CD1c-positive myeloid dendritic cell (primary cell): ENCODE data around the gene GMNC.
"Not testable (repeated sequence)": the region's sequence is repeated elsewhere in the genome, so short reads cannot be mapped to it uniquely, and the experiment has no call there.

Experiments used
- DNase-seq: peaks from one replicate; pipeline ENCODE4 v3.0.0-alpha.2; 2016; ENCODE audit errors: extremely low spot score

GMNC gene, protein sequence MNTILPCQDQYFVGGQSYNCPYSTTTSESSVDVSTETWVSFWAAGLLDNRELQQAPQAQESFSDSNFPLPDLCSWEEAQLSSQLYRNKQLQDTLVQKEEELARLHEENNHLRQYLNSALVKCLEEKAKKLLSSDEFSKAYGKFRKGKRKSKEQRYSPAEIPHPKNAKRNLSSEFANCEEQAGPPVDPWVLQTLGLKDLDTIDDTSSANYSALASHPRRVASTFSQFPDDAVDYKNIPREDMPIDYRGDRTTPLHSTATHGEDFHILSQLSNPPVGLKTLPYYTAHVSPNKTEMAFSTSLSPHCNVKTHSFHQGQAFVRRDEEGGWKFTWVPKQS

DNA sequence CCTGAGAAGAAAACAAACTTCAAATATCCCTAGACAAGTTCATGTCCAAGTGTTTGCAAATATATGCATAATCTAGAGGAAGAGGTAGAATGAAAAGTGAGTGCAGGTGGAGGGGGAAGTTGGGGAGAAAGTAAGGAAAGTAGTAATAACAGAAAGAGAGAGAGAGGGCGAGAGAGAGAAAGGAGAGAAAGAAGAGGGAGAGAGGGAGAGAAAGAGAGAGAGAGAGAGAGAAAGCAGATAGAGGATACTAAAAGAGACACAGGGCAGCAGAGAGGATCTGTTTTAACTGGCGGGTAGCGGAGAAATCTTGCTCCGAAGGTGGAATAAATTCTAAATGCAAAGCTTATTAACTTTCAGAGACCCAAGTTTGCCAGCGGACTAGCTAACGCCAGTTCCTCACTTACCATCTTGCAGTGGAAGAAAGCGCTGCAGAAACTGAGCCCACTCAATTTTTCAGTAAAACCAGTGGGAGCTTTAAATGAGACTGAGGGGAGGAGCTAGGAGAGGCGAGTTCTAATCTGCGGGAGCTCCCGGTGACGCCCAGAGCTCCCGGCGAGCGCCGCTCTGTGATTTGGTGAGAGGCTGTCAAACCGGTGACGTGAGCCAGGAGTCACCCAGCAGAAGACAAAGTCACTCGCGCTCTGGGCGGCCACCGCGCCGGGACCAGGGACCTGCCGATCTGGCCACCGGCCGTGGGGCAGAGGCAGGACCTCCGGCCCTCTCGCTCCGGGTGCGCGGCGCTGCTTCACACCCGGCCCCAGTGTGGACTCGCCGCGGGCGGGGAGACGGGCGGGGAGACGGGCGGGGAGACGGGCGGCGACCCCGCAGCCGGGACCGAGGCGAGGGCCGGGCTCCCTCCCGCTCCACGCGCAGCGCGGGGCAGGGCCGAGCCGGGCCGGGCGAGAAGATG lies at the start of gene GMNC:
Gene GMNC (minus strand): TSS at position 486 of the 910 bp plus-strand sequence. CDS start 79 bp downstream, at position 407.
- peak; percentile 76 for DNase-seq

DNA sequence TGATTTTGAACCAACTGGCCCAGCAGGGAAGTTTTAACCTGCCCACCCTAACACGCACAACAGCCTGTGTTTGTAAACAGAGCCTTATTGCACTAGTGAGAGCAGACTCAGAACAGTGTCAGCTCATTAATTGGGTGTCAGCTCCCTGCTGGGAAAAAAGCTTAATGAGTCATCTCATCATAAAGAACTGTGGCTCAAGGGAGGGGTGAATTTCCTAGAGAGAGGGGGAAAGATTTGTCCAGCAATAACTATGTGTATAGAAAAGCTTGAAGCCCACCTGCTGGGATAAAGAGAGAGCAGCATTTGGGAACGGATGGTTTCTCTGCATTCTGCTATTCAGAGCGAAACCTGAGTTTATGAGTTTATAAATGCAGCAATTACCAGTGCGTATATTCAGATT lies 48.9 kb upstream of the GMNC start:
- no peak for DNase-seq

DNA sequence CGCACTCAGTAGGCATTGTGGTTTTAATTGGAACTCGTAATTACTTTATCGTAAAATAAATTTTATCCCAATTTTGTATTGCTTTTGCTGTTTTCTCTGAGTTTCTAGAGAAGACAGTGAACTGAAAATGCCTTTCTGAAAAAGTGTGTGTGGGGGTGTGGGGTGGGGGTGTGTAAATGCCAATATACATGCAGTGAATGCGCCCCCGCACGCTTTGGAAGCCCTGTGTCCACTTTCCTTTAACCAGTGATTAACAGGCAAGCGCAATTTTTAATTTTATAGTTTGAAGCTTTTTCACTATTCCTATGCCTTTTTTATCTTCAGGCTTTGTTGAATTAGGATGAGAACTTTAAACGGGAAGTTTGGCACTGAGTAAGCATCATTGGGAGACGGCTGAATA lies 47.4 kb upstream of the GMNC start:
- no peak for DNase-seq

DNA sequence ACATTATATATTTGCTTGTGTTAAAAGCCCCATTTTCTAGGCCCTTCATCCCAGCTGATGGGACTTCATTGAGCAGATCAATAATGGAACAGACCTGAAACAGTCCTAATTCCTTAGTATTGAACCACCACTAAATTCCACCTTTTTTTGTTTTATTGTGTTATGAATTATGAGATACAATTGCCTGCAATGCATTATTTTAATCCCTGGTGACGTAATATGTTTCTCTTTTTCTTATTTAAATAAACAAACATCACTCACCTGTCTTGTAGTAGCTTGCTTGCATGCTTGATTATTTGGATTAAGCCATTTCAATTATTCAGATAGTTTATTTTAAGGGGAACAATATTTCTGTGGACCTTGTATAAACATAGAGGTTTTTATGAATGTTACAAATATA lies 40.7 kb upstream of the GMNC start:
- DNase-seq: no peak

DNA sequence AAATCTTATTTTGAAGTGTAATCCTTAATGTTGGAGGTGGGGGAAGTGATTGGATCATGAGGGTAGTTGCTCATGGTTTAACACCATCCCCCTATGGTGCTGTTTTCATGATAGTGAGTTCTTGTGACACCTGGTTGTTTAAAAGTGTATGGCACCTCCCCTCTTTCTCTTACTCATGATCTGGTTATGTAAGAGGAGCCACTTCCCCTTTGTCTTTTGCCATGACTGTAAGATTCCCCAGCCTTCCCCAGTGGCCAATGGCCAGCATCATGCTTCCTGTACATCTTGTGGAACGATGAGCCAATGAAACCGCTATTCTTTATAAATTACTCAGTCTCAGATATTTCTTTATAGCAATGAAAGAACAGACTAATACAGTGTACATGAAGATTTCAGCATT lies 39.8 kb upstream of the GMNC start:
- peak; percentile 4 for DNase-seq

DNA sequence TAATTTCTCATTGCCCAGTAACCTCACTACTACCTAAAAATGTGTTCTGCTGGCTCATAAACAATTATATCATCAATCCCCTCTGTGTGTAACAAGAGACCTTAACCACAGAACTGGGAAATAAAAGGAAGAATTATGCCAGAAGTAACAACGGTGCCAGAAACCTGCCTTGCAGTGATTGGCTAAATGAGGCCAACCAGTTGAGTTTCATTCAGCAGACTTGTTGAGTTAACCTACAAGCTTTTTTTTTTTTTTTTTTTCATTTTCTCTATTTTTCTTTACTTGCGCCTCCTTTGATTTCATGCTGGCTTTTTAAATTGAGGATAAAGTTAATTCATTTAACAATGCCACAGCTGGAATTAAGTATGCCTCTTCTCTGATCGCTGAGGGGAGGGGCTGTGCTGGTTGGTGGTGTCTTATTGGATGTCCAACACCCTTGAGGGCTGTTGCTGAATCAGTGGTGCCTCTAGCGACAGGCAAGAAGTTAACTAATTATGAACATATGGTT lies 30.0 kb upstream of the GMNC start:
- DNase-seq: no peak

DNA sequence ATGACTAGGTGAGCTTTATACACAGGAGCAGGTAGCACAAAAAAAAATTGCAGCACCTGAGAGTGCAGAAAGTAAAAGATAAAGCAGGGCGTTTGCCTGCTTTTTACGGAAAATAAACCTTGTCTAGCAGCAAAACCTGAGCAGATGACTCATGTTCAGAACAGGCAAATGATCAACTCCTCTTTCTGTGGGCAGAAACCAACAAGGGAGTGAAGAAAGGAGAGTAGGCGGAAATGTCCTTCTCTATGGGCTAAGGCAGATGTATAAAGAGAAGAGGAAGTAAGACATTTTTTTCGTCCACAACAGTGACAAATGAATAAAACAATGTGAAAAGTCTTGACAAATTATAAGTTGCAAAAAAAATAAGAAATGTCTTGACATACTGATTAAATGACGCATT lies 24.5 kb upstream of the GMNC start:
- peak; percentile 15 for DNase-seq

DNA sequence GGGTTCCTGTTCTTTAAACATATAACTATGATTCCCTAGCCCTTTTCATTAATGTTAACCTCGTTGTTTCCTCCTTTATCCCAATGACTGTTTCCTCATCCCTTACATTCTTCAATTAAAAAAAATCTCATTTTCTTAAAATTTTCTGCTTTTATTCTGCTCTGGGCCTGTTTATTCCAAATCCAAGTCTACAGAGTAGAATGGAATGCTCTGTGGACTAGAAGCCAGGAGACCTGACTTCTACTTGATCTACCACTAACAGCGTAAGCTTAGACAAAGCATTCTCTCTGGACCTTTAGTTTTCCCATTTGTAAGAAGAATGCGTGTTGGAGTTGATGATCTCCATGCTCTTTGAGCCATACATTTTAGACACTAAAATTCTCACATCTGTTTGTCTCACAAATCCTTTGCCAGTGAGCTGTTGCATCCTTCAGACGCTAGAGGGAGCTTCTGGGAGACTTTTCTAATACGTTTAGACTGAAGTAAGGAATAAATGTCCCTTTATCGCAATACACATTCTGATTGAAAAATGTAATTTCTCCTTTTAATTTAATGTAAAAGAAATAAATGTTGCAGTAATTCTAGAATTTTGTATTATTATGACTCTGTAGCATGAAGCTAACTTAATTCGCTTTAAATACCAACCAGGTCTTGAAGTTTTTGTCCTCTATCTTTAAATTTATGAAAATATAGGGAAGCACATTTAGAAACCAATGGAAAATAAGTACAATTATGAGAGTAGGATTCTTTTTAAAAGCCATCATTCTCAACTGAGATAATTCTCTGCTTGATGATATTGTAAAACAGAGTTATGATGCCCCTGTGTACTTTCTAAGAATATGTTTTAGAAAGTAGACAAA lies 21.7 kb upstream of the GMNC start:
- DNase-seq: peak; percentile 50

DNA sequence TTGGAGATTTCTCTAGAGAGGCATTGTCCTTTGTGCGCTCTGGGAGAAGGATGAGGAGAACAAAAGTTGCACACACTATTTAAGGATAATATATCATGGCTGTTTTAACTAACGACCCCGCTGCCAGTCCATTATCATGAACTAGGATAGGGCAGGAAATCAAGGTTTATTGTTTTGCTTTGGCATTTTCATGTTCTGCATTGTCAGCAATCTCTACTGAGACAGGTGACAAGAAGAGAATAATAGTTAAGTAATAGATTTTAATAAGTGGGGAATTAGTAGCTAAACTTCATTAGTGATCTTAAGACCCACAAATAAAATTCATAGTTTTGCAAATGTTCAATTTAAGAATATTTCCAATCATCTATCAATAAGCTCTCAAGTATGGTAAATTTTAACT lies 20.6 kb upstream of the GMNC start:
- no peak for DNase-seq

DNA sequence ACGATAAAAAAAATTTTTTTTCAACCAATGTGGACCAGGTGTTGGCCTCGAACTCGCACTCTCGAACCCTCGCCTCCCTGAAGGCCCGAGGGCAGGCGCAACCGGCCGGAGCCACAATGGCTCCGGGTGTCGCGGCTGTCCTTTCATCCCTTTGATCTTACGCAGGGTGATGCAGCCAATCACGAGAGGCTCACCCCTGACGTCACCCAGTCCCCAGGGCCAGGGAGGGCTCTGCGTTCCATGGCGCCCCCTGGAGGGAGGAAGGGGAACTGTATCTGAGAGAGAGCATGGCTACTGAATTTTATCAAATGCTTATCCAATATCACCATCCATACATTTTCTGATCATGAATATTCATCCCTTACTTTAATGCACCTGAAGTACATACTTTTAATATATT lies 15.4 kb upstream of the GMNC start:
- DNase-seq: peak; percentile 5

DNA sequence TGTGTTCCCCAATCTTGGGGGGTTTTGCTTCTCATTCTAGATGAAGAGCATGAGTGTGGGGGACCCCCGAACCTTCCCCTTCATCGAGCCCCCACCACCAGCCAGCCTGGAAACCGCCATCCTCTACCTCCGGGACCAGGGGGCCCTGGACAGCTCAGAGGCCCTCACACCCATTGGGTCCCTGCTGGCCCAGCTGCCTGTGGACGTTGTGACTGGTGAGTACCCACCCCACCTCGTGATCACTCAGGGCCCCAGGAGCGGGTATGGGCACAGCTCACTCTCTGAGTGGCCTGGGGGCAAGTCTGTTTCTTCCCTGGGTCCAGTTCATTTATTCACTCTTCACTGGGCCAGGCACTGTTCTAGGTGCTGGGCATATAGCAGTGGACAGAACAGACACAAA lies 13.9 kb upstream of the GMNC start:
- not testable (repeated sequence) for DNase-seq

DNA sequence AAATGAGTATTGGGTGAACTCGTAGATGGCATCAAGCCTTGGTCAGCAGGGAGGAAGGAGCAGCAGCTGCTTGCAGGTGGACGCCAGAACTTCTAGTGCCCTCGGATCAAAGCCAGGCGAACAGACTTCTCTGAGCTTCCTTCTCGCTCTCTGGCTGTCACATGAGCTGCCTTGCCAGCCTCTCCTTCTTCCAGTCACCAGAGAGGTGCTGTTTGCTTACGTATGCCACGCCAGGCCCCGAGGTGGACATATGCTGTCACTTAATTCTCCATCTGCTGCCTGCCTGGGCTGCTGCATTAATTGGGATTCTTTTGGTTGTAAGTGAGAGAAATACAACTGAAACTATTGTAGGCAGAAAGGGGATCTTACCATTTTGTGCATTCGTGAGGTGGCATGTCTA lies 12.6 kb upstream of the GMNC start:
- DNase-seq: not testable (repeated sequence)

DNA sequence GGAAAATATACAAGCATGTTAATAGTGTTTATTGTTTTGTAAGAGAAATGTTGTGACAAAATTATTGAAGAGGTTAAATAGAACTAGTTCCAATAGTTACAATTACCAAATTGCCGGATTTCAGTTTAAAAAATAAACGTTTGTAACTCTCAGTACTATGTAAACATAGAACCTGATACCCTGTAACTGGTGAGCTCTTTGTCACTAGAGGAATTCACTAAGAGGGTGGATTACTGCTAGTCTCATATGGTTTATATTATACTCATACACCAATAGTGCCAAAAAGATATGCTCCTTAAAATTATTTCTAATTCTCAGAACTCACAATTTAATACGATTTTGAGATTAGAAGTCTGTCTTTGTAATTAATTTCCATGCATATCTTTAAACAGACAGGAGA lies 7.6 kb upstream of the GMNC start:
- no peak for DNase-seq

DNA sequence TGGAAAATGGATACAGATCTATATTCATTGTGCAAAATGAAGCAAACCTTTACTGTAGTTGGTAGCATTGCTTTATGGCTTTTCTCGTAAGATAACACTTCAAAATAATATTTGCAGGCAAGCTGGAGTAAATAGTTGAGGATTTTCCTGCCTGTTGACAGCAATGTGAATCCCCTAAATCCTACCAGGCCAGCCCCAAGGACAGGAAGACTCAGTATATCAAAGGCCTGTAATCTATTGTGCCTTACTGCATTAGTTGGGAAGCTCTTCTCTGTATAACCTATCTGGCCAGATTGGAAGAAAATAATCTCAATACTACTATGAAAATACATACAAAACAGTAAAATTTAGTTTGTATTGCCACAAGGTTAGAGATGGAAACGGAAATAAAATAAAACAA lies 4.6 kb upstream of the GMNC start:
- no peak for DNase-seq

DNA sequence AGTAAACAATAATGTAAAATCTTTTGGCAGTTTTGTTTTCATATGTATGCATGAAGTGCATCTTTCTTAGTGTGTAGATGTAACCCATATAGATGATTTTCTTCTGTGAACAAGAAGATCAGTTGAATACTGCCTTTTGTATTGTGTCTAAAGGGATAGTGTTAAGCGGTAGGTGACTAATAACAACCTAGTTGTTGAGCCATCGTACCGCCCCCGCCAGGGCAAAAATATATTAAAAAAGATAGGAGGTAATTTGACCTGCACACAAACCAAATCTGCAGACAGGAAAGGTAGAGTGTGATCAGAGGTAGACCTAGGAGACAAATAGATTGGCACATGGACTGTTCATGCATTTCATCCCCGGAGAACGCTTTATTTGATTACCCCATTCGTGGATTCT lies 3.3 kb upstream of the GMNC start:
- DNase-seq: no peak

DNA sequence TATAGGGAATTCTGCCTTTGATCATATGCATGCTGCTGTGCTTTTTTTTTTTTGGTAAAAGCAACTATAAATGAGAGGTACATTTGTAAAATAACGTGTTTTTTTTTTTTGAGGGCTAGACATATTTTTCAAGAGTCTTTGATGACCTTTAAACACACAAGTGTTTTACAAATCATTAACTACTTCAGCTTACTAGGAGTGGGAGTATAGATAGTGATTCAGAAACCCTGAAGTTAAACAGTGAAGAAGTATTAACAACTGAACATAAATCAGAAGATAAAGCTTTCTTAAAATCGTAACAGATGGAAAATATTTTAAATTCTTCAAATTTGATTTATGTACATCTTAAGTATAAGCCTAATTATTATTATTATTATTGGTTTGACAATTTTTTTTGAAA lies 2.9 kb upstream of the GMNC start:
- no peak for DNase-seq

DNA sequence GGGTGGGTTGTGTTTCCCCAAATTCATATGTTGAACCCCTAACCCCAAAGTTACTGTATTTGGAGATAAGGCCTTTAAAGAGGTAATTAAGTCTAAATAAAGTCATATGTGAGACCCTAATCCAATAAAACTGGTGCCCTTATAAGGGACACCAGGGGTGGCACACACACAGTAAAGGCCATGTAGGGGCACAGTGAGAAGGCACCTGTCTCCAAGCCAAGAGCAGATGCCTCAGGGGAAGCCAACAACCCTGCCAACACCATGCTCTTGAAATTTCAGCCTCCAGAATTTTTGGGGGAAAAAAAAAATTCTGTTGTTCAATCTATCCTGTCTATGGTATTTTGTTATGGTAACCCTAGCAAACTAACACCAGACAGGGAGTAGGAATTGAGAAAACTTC lies 1.5 kb upstream of the GMNC start:
- no peak for DNase-seq

DNA sequence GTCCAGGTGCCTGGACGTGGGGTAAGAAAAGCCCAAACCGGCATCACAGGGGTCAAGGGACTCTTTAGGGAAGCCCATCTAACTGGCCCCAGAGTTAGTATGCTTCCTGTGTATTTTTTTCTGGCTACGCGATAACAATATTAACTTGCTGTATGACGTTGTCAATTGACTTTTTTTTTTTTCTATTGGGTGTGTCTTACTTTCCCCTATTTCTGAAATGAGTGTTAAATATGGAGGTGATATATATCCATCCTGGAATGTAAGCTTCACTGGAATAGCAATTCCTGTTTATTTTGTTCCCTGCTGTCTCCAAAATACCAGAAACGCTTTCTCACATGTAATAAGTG lies 598 bp upstream of the GMNC start:
- DNase-seq: no peak

DNA sequence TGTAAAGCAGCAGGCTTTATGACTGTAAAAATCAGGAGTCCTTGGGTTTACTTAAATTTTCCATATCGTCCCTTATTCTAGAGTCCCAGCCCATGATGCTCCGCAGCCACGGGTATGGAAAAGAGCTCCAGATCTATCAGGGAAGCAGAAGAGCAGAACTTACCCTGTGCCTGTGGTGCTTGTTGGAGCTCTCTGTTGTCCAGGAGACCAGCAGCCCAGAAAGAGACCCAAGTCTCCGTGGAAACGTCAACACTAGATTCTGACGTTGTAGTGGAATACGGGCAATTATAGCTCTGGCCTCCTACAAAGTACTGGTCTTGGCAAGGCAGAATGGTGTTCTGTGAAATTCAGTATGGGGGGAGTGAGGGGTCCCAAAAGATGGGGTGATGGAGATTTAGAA lies 2.0 kb downstream of the GMNC start:
- DNase-seq: no peak

DNA sequence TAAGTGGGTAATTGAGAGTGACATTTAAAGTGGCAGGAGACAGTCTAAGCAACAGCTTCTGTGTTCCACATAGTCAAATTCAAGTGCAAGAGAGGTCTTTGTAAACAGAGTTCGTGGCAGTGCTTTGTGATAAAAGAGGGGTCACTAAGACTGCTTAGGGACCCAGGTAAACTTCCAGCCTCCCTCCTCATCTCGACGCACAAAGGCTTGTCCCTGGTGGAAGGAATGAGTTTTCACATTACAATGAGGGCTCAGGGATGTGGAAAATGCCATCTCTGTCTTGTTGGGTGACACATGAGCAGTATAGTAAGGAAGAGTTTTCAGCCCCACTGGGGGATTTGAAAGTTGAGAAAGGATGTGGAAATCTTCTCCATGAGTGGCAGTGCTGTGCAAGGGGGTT lies 7.3 kb downstream of the GMNC start:
- DNase-seq: no peak

DNA sequence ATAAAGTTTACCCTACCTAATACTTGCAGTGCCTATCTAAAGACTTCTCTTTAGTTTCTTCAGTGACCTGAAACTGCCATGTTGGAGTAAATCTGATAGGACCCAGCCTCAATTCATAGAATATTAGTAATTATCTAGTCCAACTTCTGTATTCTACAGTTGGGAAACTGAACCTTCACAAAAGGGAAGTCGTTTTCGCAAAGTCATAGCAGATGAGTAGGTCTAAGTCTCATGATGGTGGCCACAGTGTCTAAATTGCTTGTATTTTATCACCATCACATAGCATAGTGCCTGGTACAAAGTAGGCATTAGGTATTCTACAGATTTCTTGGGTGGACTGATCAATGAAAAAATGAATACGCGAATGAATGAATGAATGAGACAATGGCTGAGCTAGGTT lies 8.4 kb downstream of the GMNC start:
- peak; percentile 68 for DNase-seq

DNA sequence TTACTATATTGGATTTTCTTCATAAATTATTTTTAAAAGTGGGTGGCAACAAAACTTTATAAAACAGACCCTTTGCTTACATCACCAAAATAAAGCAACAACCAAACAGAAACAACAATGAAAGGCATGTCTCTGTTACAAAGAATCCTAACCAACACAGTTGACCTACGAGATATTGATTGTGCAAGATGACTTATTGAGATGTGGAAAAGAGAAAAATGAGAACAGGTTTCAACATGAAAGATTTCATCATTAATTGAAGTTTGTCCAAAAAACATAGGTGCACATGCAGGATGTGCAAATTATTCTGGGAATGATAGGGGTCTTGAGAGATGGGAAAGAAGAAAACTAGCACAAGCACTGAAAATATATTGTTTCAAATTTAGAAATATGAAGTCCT lies 9.0 kb downstream of the GMNC start:
- peak; percentile 8 for DNase-seq
